Stimulated activated CD4-positive, alpha-beta T cell treated with anti-CD3 and anti-CD28 coated beads, Interleukin-15, amount 100 ng/mL, for 48 hours (primary cell): ENCODE measurements around the gene OLFML2B.
A peak's percentile ranks its signal among the peaks of the same experiment; 100 is the strongest.
"Not testable (repeated sequence)": the region's sequence is repeated elsewhere in the genome, so short reads cannot be mapped to it uniquely, and the experiment has no call there.

ENCODE experiments used
- DNase-seq, 2 donors: peaks; one replicate each; pipeline ENCODE4 v3.0.0-alpha.2; 2020; ENCODE audit warnings: low read depth in 2 of 2

The OLFML2B gene

GRCh38 chr1:162023547-162024501 is at the start of gene OLFML2B:
TSS of gene OLFML2B (minus strand) at chr1:162023869. CDS start at chr1:162023430, 439 bp downstream.
- DNase-seq = peak in 1 of 2 donors; percentile 31

DNA sequence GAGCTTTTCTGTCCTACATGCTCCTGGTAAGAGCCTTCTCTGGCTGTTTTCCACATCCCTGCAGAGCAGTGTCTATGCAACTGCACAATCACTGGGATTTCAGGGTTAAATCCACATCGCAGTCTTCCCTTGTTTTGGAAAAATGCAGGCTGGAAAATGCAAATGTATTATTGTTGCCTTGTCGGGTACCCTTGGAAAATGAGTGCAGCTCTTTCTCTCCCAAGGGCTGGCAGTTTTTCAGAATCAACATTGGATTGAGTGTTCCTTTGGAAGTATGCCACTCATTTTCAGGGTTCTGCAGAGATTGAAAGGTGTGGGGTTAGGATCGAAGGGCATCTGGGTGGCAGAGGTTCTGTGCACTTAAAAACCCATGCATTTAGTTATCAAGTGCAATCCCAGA is 49.1 kb upstream of the OLFML2B start:
- DNase-seq = no peak

- DNase-seq = no peak
These were observed 47.2 kb upstream of the OLFML2B start for GRCh38 chr1:162070825-162071224.

DNA sequence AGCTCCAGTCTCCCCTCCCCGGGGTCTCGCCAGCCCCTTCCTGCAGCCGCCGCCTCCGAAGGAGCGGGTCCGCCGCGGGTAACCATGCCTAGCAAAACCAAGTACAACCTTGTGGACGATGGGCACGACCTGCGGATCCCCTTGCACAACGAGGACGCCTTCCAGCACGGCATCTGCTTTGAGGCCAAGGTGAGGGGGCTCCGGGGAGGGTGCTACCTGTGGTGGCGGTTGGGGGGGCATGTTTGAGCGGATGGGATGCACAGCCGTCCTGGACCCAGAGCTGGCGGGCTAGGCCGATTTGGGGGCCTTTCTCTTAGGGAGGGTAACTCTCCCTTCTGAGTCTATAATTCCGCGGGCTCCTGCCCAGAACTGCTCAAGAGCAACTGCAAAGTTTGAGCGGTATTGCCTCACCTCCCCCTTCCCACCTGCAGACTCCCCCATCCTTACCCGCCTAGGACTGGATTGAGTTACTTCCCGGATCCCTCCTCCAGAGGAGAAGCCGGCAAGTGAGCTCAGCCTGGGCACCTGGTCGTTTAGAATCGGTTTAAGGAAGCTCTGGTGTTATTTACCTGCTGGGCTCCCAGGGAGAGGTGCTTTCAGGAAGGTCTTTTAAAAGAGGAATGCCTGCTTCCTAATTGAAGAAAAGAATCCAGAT is 46.6 kb upstream of the OLFML2B start:
- no peak for DNase-seq

GRCh38 chr1:162069334-162070093 is 45.8 kb upstream of the OLFML2B start, which contains the start of gene NOS1AP:
TSS of gene NOS1AP (plus strand) at chr1:162069691. CDS start at chr1:162070178, 487 bp downstream.
- peak; percentile 48 to 76 for DNase-seq

- DNase-seq = no peak
These were observed 44.6 kb upstream of the OLFML2B start for GRCh38 chr1:162068301-162068700.

GRCh38 chr1:162067466-162067865 is 43.8 kb upstream of the OLFML2B start:
- no peak for DNase-seq

DNA sequence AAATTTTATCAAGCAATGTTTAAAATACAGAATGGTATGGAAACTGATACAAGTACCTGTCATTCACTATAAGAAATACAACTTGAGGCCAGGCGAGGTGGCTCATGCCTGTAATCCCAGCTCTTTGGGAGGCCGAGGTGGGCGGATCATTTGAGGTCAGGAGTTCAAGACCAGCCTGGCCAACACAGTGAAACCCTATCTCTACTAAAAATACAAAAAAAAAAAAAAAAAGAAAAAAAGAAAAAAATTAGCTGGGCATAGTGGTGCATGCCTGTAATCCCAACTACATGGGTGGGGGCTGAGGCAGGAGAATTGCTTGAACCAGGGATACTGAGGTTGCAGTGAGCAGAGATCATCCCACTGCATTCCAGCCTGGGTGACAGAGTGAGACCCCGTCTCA is 43.2 kb upstream of the OLFML2B start:
- DNase-seq = not testable (repeated sequence)

GRCh38 chr1:162065016-162065415 is 41.3 kb upstream of the OLFML2B start:
- DNase-seq = no peak

GRCh38 chr1:162062542-162063015 is 38.9 kb upstream of the OLFML2B start:
- DNase-seq = no peak

GRCh38 chr1:162060314-162060713 is 36.6 kb upstream of the OLFML2B start:
- DNase-seq = no peak

DNA sequence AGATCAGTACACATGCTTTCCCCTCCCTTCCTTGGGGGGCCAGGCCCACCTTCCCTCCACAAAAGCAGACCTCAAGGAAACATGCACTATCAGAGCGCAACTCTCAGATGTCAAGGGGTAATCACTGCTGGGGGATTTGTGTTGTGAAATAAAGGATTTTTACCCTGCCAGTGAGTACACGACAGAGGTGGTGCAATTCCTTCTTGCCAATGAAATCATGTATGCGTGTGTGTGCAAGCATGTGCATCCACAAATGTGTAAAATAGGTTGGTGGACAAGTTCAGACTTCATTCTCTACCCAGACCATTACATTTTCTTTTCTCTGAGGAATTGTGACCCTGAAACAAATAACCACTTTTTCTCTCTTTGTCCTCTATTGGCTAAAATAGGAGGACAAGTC is 36.1 kb upstream of the OLFML2B start:
- no peak for DNase-seq

- DNase-seq = no peak
These were observed 32.9 kb upstream of the OLFML2B start for GRCh38 chr1:162056579-162056978.

DNA sequence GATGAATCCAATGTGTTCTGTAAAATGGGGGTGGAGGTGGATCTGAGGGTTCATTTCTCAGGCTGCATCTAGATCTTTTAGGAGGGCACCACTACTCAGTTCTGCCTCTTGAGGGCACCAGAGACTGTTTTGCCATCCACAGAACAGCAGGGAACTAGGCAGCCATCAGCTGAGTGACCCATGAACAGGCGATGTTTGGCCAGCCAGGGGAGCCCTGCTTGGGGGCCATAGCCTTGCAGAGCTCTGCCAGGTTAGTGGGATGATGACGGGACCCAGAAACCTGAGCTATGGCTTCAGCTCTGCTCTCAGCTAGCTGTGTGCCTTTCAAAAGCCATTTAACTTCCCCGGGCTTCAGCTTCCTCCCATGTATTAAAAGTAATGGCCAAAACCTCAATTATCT is 32.4 kb upstream of the OLFML2B start:
- DNase-seq = peak in 1 of 2 donors; percentile 35

DNA sequence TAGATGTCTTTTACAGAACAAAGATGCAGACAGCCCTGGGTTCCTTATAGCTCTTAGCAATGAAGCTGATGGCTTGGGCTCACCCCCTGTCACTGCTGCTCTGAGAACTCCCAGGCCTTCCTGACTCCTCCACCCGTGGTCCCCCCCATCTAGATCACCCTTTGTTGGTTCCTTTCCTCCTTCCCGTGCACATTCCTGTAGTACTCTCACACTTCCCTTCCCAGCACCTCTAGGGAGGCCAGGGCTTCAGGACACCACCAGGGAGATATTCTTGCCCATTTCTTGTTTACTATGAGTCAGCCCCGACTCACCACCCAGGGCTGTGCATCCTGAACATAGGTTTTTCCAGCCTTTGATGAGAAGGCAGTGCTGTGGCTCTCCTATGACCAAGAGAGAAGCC is 31.4 kb upstream of the OLFML2B start:
- no peak for DNase-seq

DNA sequence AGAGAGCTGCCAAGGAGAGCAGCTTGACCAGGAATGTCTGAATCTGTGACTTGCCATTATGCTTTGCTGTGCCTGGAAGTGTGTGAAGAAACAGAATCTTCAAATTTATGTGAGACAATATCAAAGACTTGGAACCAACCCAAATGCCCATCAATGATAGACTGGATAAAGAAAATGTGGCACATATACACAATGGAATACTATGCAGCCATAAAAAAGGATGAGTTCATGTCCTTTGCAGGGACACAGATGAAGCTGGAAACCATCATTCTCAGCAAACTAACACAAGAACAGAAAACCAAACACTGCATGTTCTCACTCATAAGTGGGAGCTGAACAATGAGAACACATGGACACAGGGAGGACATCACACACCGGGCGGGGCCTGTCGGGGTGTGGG is 30.3 kb upstream of the OLFML2B start:
- not testable (repeated sequence) for DNase-seq

GRCh38 chr1:162046921-162047320 is 23.3 kb upstream of the OLFML2B start:
- DNase-seq = no peak

DNA sequence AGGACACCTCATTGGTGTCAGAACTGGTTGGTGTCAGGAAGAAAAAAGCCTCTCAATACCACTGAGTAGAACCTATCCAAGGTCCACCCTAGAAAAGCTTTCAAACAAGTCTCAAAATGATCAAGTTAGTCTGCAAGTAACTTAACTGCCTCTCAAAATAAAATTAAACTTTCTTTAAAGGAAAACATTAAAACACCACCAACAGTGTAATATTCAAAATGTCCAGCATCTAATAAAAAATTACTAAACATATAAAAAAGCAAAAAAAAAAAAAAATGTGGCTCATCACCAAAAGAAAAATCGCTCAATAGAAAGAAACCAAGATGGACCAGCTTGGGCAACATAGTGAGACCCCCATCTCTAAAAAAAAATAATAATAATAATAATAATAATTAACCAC is 18.7 kb upstream of the OLFML2B start:
- DNase-seq = no peak

DNA sequence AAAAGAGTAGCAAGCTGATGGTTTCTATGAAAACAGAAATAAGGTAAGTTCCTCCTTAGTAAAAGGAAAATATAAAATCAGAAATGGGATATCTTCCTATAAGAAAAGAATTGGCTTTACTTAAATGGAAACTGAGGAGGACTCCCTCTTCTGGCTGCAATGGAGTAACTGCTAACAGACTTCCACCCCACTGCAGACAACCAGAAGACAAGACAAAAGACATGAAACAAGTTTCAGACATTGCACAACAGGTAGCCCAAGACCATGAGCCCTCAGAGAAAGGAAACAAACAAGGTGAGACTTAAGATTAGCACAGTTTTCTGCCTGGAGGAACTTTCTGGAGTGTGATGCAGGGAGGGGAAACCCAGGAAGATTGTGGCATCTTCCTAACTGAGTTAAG is 17.0 kb upstream of the OLFML2B start:
- no peak for DNase-seq

GRCh38 chr1:162040001-162040400 is 16.3 kb upstream of the OLFML2B start:
- DNase-seq = no peak

DNA sequence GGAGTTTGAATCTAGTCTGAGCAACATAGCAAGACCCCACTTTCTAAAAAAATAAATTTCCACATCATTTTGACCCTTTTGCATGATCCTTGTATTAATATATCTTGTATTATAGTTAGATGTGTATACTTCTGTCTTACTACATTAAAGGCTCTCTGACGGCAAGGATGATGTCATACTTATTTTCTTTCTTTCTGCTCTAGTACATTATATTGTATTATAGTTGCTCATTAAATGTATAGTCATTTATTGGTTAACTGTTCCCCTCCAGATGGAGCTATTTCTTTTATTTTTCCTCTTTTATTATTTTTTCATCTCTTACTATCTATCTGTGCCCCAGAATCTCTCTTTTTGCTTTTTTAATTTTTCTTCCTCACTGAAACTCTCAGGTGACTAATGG is 15.0 kb upstream of the OLFML2B start:
- DNase-seq = no peak

- DNase-seq = no peak
These were observed 12.5 kb upstream of the OLFML2B start for GRCh38 chr1:162036163-162036562.
